Gastroesophageal sphincter (tissue), 4 donors: Measurements from ENCODE around the gene NPPA. TPM values are rescaled to one million over a fixed set of nuclear protein-coding genes. Genes with fewer than 3 reads are reported as not detected.
"Not testable (repeated sequence)": the region's sequence is repeated elsewhere in the genome, so short reads cannot be mapped to it uniquely, and the experiment has no call there.

Experiments used
- ATAC-seq: fragments of 150-250 bp; one replicate; pipeline ENCODE4 v1.9.1; 2016; ENCODE audit warnings: mild to moderate bottlenecking, moderate library complexity
- H3K27ac ChIP-seq, 4 donors: fragments of 200-600 bp; sonication (generic) in 3 of 4; 1 replicate in 3 of 4; 2 replicates in 1 of 4; pipeline ENCODE4 v1.5.1; 2016 to 2019
- H3K27me3 ChIP-seq: fragments of 200-600 bp; sonication (generic); one replicate; pipeline ENCODE4 v1.5.1; 2019
- H3K36me3 ChIP-seq, 2 donors: fragments of 200-600 bp; sonication (generic); one replicate each; pipeline ENCODE4 v1.5.1; 2019; ENCODE audit warnings: control low read depth in 1 of 2
- H3K4me1 ChIP-seq, 3 donors: fragments of 200-600 bp; sonication (generic); 1 replicate in 2 of 3; 2 replicates in 1 of 3; pipeline ENCODE4 v1.5.1; 2016 to 2019; ENCODE audit warnings: control low read depth in 2 of 3
- H3K4me3 ChIP-seq, 2 donors: fragments of 200-600 bp; sonication (generic); one replicate each; pipeline ENCODE4 v1.5.1; 2019; ENCODE audit warnings: mild to moderate bottlenecking in 1 of 2, moderate library complexity in 1 of 2
- H3K9me3 ChIP-seq, 3 donors: fragments of 200-600 bp; sonication (generic); one replicate each; pipeline ENCODE4 v1.5.1; 2017 to 2019; ENCODE audit warnings: control low read depth in 2 of 3
- EP300 ChIP-seq: sonication (generic); formaldehyde crosslinking; IDR thresholded peaks from one replicate; pipeline ENCODE4 v1.6.1; 2017; ENCODE audit warnings: antibody characterized with exemption, mild to moderate bottlenecking
- POLR2A ChIP-seq, 2 donors: fragments of 450-650 bp; IDR thresholded peaks; one replicate each; pipeline ENCODE4 v1.6.1; 2017; ENCODE audit warnings: antibody characterized with exemption in 2 of 2, mild to moderate bottlenecking in 2 of 2, moderate library complexity in 1 of 2
- POLR2AphosphoS5 ChIP-seq: sonication (generic); formaldehyde crosslinking; IDR thresholded peaks from one replicate; pipeline ENCODE4 v1.6.1; 2017; ENCODE audit warnings: antibody characterized with exemption
- WGBS, 2 donors: methylation state at CpG; one replicate each; pipeline ENCODE4 v1.1.5; 2018; ENCODE audit warnings: low coverage in 1 of 2; 5-methylcytosine and 5-hydroxymethylcytosine counted together
- total RNA-seq, 4 donors: library from RNA; depleted of rRNA; stranded (reverse); fragments of >200 nt; gene quantifications; one replicate each; pipeline ENCODE4 v1.1.0, GENCODE V29; 2016
- TF ChIP-seq, protein P1 (sequence below), 4 experiments: fragments of 200-600 bp in 2 of 4; fragments of 450-650 bp in 2 of 4; sonication (generic) in 1 of 4; IDR thresholded peaks; one replicate each; pipeline ENCODE4 v1.5.1; 2017 to 2019; ENCODE audit warnings: antibody characterized with exemption in 4 of 4, mild to moderate bottlenecking in 2 of 4, moderate library complexity in 2 of 4

Gene NPPA
- total RNA-seq = under 1 TPM in 1 of 4 donors, not detected in 3; 0.93 TPM

DNA sequence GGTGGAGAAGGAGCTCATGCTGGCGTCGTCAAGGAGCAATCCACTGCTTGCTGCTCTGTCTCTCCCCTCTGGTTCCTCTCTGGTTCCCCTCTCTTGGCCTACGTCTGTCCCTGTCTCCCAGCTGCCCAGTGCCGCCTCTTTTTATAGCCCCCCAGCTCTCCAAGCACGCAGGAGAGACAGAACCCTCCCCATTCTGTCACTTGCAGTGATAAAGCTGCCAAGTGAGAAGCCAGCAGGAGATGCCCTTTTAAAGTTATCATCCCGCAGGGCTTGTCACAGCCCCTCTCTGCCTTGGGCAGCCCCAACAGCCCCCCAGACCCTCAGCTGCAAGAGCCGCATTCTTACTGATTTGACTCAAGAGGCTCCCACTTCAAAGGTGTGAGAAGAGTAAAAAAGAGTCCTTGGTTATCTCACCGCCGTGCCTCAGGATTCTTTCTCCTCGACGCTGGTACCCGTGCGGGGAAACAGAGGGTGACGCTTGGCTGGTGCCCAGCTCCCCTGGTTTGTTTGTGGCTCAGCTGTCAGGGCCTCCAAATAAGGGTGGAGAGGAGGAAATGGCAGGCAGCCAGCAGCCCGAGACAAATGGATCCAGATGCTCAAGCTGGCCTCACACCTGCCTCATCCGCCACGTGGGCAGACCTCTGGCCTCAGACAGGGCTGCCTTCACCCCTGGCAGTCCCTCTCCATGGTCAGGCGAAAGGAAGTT lies at the start of gene NPPA:
Gene NPPA, minus strand, starts transcription at position 117 of the 706 bp plus-strand sequence. Its CDS starts 99 bp downstream, at position 18.
- no peaks in the 10 kb centered on the region for H3K4me1 ChIP-seq
- H3K4me3 ChIP-seq = no peak within 1 kb of the TSS
- ATAC-seq = no peak
- H3K27ac ChIP-seq = no peak within 1 kb of the TSS
- H3K36me3 ChIP-seq = peaks cover 0 to 49% of the 10 kb centered on the region in 2 donors
- no peaks in the 10 kb centered on the region for H3K9me3 ChIP-seq
- H3K27me3 ChIP-seq = peaks cover 7% of the 10 kb centered on the region
- TF ChIP-seq EP300 (no peak), POLR2AphosphoS5 (no peak), POLR2A (IDR thresholded peaks at IDR 0.05) (no peak)
- TF ChIP-seq, protein P1, sequence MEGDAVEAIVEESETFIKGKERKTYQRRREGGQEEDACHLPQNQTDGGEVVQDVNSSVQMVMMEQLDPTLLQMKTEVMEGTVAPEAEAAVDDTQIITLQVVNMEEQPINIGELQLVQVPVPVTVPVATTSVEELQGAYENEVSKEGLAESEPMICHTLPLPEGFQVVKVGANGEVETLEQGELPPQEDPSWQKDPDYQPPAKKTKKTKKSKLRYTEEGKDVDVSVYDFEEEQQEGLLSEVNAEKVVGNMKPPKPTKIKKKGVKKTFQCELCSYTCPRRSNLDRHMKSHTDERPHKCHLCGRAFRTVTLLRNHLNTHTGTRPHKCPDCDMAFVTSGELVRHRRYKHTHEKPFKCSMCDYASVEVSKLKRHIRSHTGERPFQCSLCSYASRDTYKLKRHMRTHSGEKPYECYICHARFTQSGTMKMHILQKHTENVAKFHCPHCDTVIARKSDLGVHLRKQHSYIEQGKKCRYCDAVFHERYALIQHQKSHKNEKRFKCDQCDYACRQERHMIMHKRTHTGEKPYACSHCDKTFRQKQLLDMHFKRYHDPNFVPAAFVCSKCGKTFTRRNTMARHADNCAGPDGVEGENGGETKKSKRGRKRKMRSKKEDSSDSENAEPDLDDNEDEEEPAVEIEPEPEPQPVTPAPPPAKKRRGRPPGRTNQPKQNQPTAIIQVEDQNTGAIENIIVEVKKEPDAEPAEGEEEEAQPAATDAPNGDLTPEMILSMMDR (IDR thresholded peaks at IDR 0.05) = no peak
- WGBS, 2 donors = 52 to 61% methylated on average over 5 to 12 of the region's 18 CpGs

DNA sequence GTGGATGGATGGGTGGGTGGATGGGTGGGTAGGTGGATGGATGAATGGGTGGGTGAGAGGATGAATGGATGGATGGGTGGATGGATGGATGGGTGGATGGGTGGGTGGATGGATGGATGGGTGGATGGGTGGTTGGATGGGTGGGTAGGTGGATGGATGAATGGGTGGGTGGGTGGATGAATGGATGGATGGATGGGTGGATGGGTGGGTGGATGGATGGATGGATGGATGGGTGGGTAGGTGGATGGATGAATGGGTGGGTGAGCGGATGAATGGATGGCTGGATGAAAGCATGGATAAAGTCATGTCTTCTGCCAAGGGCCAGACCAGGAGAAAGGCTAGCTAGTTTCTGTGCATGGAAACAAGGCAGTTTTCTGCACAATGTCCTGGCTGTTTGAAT lies 46.9 kb upstream of the NPPA start:
- not testable (repeated sequence) for H3K27ac ChIP-seq, H3K9me3 ChIP-seq, H3K4me1 ChIP-seq, H3K4me3 ChIP-seq, H3K36me3 ChIP-seq, ATAC-seq
- peaks cover 81% of the 10 kb centered on the region for H3K27me3 ChIP-seq
- 64 to 80% methylated on average over 1 of the region's 1 CpG for WGBS, 2 donors

DNA sequence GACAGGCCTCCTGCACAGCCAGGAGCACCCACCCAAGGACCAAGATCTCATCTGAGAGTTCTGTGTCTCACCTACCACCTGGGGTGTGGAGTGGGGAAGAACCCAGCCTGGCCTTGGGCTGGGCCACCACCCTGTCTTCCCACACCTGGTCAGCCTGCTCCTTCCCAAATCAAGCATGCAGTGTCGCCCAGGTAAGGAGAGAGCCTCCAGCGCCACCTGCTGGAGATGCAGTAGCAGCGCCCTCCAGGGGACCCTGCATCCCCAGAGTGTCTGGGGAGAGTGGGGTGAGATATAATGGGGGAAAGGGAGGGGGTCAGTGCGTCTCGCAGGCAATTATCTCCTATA lies 46.3 kb upstream of the NPPA start:
- H3K4me1 ChIP-seq = no peaks in the 10 kb centered on the region
- TF ChIP-seq POLR2AphosphoS5 = no peak
- no peak for TF ChIP-seq EP300
- TF ChIP-seq POLR2A (IDR thresholded peaks at IDR 0.05) = no peak
- TF ChIP-seq, protein P1 (IDR thresholded peaks at IDR 0.05) = peak in 3 of 4 experiments; percentile 62 to 86 (median 64)
- H3K27me3 ChIP-seq = peaks cover 77% of the 10 kb centered on the region
- H3K27ac ChIP-seq = no peak overlapping the region
- no peak overlapping the region for H3K4me3 ChIP-seq
- no peaks in the 10 kb centered on the region for H3K36me3 ChIP-seq
- no peaks in the 10 kb centered on the region for H3K9me3 ChIP-seq
- ATAC-seq = peak; percentile 60
- 0% methylated on average over 1 of the region's 5 CpGs; no CpG with 5 or more reads in 1 of the 2 donors for WGBS, 2 donors

DNA sequence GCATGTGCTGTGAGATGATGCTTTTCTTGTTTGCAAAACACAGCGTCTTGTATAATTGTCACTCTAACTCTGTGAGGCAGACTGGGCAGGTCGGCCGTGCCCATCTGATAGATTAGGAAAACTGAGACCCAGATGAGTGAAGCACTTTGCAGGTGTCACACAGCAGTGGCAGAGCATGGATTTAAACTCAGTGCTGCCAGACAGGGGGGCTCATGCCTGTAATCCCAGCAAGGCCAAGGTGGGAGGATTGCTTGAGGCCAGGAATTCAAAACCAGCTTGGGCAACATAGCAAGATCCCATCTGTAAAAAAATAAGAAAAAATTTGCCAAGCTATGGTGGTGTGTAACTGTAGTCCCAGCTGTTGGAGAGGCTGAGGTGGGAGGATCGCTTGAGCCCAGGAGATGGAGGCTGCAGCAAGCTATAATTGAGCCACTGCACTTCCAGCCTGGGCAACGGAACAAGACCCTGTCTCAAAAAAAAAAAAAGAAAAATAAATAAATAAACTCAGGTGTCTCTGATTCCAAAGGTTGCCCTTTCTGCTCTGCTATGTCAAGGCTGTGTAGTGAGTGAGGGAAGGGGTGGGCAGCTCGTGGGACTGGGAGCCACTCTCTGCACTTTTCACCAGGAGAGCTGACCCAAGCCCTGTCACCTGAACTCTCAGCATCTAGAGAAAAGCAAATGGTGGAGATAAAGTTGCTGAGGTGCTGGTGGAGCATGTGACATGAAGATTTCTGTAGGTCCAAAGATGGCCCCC lies 44.0 kb upstream of the NPPA start:
- WGBS, 2 donors = 57 to 84% methylated on average over 6 of the region's 6 CpGs
- no peak overlapping the region for H3K27ac ChIP-seq
- no peaks in the 10 kb centered on the region for H3K36me3 ChIP-seq
- H3K4me3 ChIP-seq = no peak overlapping the region
- TF ChIP-seq POLR2A (IDR thresholded peaks at IDR 0.05) (no peak), EP300 (no peak), POLR2AphosphoS5 (no peak)
- TF ChIP-seq, protein P1 (IDR thresholded peaks at IDR 0.05) = no peak
- peaks cover 65% of the 10 kb centered on the region for H3K27me3 ChIP-seq
- ATAC-seq = no peak
- no peaks in the 10 kb centered on the region for H3K4me1 ChIP-seq
- no peaks in the 10 kb centered on the region for H3K9me3 ChIP-seq

DNA sequence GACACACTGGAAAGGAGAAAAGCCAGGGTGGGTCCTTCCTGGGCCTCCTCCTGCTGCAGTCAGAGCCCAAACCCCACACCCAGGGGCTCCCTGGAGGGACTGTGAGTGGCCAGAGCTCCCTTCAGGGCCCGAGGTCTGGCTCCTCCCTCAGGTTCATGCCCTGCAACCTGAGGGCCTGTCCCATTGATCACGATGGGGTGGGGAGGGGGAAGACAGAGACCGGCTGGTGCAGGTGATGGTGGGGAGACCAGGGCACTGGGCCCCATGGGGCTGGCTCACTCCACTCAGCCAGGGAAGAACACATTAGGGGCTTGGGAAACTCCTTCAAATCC lies 41.3 kb upstream of the NPPA start:
- Histone ChIP-seq H3K9me3 (no peaks in the 10 kb centered on the region), H3K36me3 (no peaks in the 10 kb centered on the region), H3K4me1 (no peaks in the 10 kb centered on the region), H3K27me3 (peaks cover 46% of the 10 kb centered on the region), H3K4me3 (no peak overlapping the region), H3K27ac (no peak overlapping the region)
- no CpG with 5 or more reads among the region's 3 CpGs for WGBS, 2 donors
- no peak for ATAC-seq
- TF ChIP-seq POLR2A (IDR thresholded peaks at IDR 0.05) = no peak
- TF ChIP-seq, protein P1 (IDR thresholded peaks at IDR 0.05) = no peak
- TF ChIP-seq EP300 = no peak
- TF ChIP-seq POLR2AphosphoS5 = no peak
